H1 (cell line): ENCODE results near the gene ITGA11.

Experiments
- POLR2A ChIP-seq, 2 experiments: IDR thresholded peaks; 1 replicate in 1 of 2; 2 replicates in 1 of 2; pipeline ENCODE4 v1.6.1; 2011; ENCODE audit warnings: low read depth in 2 of 2, low read length in 2 of 2, mild to moderate bottlenecking in 2 of 2; ENCODE audit errors: control extremely low read depth in 1 of 2
- POLR2AphosphoS5 ChIP-seq: IDR thresholded peaks from 2 replicates; pipeline ENCODE4 v1.6.1; 2011; ENCODE audit warnings: low read depth, low read length
- TCF12 ChIP-seq: IDR thresholded peaks from 2 replicates; pipeline ENCODE4 v1.6.1; 2011; ENCODE audit warnings: low read depth, mild to moderate bottlenecking, low read length
- YY1 ChIP-seq: IDR thresholded peaks from 2 replicates; pipeline ENCODE4 v1.6.1; 2011; ENCODE audit warnings: low read depth, mild to moderate bottlenecking, low read length
- ZNF274 ChIP-seq: IDR thresholded peaks from 2 replicates; pipeline ENCODE4 v1.7.0; 2012; ENCODE audit warnings: low read length, borderline replicate concordance; ENCODE audit errors: extremely low read depth
- TF ChIP-seq, protein P1 (sequence below), 3 experiments: IDR thresholded peaks; 1 replicate in 2 of 3; 2 replicates in 1 of 3; pipeline versions ENCODE4 v1.5.1 to v1.6.1; 2011; ENCODE audit warnings: low read length in 3 of 3, mild to moderate bottlenecking in 3 of 3, inconsistent platforms in 2 of 3, low read depth in 1 of 3, moderate library complexity in 1 of 3; ENCODE audit not compliant: insufficient read depth in 1 of 3; ENCODE audit errors: control extremely low read depth in 1 of 3

DNA sequence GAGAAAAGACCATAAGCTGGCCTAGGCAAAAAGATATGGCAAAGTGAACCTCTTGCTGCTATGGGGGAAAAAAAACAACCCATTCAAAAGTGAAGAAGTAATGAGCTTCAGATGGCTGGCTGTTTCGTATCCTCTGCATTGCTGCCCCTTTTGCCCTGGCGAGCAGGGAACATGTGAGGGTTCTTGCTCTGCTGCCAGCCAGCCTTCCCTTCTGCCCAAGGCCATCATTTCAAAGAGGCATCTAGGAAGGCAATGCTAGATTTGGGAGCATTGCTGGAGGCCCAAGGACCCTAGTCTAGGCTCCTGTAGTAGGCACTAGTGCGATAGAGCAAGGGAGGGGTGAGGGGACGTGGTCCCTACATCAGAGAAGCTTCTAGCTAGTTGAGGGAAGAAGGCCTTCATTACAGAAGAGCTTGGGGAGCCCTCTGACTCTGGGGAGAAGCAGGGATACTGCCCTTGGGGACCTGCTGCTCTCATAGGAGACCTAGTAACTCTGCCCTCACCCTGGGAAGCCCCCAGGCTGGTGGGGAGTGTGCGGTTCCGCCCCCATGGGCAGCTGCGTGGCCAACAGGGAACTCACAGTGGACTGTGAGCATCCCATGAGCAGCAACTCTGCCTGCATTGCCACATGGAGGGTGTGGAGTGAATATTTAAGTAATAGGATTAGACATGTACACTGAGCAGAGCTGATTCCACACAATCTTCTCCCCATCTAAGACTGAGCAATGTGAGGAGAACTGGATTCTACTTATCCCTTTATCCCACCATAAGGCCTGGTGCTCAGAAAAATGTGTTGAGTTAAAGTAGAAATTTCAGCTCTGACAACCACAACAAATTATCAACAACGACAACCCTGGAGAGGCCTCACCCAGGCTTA, 21.3 kb downstream of the ITGA11 start:
- TF ChIP-seq, protein P1, sequence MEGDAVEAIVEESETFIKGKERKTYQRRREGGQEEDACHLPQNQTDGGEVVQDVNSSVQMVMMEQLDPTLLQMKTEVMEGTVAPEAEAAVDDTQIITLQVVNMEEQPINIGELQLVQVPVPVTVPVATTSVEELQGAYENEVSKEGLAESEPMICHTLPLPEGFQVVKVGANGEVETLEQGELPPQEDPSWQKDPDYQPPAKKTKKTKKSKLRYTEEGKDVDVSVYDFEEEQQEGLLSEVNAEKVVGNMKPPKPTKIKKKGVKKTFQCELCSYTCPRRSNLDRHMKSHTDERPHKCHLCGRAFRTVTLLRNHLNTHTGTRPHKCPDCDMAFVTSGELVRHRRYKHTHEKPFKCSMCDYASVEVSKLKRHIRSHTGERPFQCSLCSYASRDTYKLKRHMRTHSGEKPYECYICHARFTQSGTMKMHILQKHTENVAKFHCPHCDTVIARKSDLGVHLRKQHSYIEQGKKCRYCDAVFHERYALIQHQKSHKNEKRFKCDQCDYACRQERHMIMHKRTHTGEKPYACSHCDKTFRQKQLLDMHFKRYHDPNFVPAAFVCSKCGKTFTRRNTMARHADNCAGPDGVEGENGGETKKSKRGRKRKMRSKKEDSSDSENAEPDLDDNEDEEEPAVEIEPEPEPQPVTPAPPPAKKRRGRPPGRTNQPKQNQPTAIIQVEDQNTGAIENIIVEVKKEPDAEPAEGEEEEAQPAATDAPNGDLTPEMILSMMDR (IDR thresholded peaks at IDR 0.05; ENCODE audit: control extremely low read depth in 1 of 3, insufficient read depth in 1 of 3, low read depth in 1 of 3, low read length in 3 of 3), result no peak
- TF ChIP-seq ZNF274, result no peak
- no peak for TF ChIP-seq POLR2AphosphoS5
- no peak for TF ChIP-seq TCF12
- no peak for TF ChIP-seq POLR2A (IDR thresholded peaks at IDR 0.05; ENCODE audit: control extremely low read depth in 1 of 2, low read depth in 2 of 2, low read length in 2 of 2)
- no peak for TF ChIP-seq YY1
